Stimulated activated CD4-positive, alpha-beta T cell treated with anti-CD3 and anti-CD28 coated beads, Interleukin-4, amount 100 ng/mL, for 24 hours (primary cell): ENCODE data around the gene PHGDH.
"Not testable (repeated sequence)": the region's sequence is repeated elsewhere in the genome, so short reads cannot be mapped to it uniquely, and the experiment has no call there.

Experiments used
- DNase-seq: peaks from one replicate; pipeline ENCODE4 v3.0.0-alpha.2; 2020

The PHGDH gene

DNA sequence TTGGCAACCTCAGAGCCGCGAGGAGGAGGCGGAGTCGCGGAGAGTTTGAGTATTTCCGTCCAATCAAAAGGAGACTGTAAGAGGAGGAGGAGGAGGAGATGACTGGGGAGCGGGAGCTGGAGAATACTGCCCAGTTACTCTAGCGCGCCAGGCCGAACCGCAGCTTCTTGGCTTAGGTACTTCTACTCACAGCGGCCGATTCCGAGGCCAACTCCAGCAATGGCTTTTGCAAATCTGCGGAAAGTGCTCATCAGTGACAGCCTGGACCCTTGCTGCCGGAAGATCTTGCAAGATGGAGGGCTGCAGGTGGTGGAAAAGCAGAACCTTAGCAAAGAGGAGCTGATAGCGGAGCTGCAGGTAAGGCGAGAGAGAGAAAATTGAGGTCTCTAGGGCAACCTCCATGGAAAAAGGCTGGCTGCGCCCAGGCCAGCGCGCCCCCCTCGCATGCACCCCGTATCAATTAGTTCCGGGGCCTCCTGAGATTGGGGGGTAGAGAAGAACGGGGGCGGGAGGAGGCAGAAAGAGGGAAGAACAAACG is at the start of gene PHGDH:
Gene PHGDH, plus strand, starts transcription at position 131 of the 538 bp plus-strand sequence. Its CDS starts 89 bp downstream, at position 220.
- DNase-seq = peak; percentile 53

DNA sequence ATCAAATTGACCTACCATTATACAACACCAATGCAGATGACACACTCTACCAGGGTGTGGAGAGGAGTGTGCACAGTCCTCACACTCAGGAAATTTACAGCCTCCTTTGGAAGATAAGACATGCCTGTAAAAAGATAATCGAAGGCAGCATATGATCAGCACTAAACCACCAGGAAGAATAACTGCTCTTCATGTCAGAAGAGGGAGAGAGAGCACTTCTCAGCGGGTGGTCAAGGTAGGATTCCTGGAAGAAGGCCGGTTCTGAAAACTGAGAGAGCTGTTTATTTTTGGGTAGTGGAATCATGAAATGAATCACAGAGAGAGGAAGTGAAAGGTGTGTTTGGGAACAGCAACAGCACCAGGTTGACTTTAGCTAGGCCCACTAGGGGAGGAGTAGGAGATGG is 49.7 kb upstream of the PHGDH start:
- no peak for DNase-seq

DNA sequence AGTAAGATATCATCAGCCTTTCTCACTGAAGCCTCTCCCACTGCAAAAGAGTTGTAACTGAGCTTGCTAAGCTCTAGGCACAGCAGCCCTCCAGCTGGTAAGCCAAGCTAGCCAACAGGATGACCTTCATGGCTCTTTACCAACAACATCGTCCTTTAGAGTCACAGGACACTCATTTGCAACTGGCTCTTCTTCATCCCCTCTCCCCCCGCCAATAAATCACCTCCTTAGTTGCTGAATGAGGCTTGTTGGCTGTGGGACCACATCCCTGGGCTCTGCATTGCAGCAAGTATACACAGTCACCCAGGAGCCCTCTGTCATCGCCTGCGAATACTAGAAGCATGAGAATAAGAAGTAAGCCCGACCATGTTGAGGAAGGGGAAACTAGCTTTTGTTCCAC is 47.7 kb upstream of the PHGDH start:
- no peak for DNase-seq

DNA sequence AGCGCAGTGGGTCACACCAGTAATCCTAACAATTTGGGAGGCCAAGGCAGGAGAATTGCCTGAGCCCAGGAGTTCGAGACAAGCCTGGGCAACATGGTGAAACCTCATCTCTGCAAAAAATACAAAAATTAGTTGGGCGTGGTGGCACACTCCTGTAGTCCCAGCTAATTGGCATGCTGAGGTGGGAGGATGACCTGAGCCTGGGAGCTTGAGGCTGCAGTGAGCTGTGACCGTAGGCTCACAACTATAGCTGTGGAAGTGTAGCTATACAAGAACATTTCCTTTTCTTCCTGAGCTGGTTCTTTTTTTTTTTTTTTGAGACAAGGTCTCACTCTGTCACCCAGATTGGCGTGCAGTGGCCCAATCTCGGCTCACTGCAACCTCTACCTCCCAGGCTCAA is 44.6 kb upstream of the PHGDH start:
- DNase-seq = no peak

DNA sequence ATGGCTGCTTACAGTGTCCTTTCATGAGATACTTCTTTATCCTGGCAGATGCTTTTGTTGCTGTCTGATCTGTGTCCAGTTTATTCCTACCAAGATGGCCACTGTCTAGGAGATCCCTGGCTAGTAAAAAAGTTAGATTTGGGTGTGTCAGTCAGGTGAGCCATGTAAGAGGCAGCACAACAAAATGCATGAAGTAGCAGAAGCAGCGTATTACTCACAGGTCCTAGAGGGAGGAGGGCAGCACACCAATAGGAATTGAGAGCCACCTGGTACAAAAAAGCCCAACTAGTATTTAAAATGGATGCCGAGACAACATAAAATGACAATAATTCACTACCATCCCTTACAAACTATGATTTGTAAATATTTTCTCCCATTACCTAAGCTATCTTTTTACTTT is 40.8 kb upstream of the PHGDH start:
- no peak for DNase-seq

DNA sequence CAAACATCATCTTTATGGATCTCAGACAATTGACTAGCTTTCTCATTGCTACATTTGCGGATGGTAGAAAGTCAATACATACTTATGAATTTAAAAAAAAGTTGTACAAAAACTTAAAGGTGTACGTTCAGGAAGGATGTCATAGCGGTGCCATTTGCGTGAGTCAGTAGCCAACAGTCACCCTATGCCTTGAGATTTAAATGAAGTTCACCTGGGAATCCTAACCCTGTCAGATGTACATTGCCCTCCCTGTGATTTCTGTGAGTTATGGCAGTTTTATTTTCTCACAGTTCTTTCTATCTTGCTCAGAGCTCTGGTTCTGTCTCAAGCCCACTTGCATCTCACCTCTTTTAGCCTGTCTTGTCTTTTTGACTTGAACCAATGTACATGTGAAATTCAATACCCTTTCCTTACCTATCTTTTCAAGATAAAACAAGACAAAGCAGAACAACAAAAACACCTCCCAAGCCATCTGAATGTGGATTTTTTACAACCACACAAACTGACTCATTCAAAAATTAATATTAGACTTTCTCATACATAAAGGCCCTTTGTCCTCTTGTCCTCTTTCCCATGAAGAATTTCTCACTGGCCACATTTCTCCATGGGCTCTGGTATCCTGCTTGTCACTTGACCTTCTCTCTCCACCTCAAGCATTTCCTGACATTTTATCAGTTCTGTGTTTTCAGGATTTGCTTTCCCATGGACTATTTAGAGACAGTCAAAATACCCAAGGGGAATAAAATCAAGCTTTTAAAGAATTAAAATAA is 38.4 kb upstream of the PHGDH start:
- no peak for DNase-seq

DNA sequence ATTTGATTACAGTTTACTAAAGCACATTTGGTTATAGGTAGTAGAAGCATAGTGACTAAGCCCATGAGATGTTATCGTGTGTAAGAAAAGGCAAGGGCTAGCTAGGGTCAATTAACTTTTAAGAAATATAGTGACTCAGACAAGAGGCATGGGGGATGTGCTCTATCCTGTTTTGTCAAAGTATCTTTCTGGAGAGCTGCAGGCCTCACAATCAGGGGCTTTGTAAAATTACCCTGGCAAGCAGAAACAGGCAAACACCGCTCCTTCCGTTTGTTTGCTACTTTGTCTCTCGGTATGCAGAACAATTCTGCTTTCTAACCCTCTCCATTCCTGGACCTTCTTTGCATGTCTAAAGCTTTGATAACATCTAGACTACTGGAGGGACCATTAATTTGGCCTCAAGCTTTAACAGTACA is 37.6 kb upstream of the PHGDH start:
- no peak for DNase-seq

DNA sequence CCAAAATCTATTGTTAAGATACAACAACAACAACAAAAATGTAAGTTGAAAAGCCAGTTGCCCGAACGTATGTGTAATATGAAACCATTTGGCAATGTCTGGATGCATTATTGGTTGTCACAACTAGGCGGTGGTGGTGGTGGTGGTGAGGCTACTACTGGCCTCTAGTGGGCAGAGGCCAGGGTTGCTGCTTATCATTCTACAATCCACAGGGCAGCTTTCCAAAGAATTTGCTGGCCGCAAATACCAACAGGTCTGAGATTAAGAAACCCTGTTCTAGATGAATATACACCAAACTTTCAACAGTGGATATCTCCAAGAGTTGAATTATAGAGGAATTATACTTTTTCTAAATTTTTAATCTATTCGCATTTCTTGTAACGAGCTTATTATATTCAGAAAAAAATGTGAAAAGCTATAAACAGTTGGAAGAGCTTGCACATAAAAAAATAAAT is 36.9 kb upstream of the PHGDH start:
- peak; percentile 46 for DNase-seq

DNA sequence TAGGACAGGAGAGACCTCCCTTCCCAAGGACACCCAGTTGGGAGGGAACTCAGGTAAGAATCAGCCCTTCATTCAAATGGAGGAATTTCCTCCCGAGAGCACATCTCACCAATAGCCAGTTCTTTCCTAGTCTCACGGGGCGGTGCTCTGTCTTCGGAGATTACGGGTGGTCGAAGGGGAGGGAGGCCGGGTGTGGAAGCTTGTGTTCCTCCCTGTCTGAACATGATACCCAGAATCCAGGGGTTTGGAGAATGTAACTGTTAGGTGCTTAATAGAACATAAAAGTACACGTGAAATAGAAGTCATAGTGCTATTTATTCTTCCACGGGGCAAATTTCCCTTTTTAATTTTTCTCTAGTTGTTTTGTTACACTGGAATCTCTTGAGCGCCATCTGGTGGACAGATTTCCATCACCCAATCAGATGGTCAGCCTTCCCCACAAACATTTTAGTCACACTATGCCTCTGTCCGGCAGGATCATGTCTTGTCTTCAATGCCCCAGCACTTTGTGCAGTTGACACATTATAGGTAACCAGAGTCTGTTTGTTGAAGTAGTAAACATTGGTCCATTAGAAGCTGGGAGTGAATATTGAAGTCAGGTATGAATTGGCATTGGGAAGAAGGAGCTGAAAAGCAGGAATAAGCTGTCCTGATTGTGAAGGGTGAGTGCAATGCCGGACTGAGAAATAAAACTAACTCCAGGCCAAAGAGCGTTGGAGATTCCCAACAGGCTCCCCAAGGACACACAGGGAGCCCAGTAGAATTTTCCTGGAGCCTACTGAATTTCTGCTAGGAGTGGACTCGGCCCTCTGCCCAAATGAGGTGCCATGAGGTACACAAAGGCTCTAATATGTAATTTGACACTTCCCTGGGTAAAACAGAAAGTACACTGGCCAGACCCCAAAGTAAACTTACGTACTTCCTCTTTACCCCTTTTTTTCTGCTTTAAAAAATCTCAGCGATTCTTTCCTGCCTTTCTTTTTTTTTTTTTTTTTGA is 36.1 kb upstream of the PHGDH start:
- DNase-seq = peak; percentile 73

DNA sequence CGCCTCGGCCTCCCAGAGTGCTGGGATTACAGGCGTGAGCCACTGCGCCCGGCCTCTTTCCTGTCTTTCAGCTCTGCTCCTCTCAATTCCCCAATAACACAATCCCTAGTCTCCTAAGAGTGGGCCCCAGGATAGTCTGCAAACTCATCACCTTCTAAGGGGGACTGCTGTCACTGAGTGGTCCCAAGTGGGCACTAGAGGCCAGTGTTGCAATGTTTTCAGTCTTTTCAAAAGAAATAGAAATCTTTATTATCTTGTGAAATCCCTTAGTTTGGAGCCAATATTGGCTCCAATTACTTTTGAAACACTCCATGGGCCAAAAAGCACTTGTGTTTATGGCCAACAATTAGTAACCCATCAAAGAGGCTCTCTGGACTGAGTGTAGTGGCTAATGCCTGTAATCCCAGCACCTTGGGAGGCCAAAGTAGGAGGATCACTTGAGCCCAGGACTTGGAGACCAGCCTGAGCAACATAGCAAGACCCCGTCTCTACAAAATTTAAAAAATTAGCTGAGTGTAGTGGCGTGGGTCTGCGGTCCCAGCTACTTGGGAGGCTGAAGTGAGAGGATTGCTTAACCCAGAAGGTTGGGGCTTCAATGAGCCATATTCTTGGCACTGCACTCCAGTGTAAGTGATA is 35.0 kb upstream of the PHGDH start:
- no peak for DNase-seq

DNA sequence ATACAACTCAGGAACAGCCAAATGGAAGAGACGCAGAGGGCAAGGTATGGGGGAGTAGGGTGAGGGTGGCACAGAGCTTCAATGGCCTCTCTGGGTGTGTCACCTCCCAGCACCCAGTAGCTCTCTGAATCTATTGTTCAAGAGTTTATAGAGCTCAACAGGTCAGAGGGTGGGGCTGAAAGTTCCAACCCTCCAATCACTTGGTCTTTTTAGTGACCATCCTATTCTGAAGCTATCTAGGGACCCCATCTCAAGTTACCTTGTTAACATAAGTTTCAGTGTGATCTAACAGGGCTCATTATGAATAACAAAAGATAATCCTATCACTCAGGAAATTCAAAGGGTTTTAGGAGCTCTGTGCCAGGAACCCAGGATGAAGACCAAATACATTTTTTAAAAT is 32.5 kb upstream of the PHGDH start:
- no peak for DNase-seq

DNA sequence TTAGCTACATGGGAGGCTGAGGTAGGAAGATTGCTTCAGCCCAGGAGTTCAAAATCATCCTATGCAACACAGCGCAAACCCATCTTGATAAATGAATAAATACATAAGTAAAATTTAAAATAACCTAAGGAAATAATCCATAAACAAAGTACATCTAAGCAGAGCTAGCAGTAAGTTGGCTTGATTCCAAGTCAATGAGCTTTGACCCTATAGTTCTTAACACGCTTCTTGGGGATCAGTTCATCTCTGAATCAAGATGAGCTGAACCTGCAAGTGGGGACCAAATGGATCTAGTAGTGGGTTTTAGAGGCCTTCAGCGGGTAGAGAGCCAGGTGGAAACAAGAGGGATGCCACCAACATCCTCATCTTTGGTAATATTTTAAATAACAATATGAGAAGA is 31.5 kb upstream of the PHGDH start:
- DNase-seq = no peak

DNA sequence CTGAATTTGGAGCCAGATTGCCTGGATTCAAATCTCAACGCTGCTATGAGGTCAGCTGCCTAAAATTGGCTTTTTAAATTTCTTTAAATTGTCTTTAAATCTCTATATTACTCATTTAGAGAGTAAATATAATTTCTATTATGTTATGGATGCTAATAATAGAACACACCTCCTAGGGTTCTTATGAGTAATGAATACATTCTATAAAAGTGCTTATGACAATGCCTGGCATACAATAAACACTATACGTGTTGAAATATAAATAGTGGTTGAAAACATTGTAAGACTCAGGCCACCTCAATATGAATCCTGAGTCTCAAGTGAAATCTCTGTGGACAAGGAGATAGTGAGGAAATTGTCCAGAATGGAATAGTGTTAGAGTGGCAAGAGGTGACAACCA is 31.0 kb upstream of the PHGDH start:
- DNase-seq = no peak

DNA sequence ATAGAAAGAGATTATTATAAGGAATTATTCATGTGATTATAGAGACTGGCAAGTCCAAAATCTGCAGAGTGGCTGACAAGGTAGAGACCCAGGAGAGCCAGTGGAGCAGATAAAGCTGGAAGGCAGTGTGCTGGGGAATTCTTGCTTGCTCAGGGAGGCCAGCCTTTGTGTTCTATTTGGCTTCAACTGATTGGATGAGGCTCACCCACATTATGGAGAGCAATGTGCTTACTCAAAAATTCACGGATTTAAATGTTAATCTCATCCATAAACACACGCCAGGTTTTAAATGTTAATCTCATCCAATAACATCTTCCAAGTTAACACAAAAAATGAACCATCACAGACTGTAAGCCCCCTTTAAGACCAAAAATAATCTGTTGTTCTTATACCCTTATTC is 30.2 kb upstream of the PHGDH start:
- no peak for DNase-seq

DNA sequence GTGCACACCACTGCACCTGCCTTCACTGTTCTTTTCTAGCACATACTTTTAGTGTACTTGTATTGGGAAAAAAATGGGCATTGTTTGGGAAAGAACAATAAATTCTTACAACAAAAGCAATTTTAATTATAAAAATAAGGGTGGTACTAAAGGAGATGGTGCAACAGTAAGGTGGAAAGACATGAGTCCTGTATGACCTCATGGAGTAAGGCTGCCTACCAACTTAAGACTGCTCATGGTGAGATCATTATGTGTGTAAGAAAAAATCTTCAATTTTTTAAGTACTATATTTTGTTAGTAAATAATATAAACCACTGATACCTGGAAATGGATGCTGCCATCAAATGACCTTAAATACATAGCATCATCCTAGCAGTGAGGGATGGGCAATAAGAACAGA is 29.6 kb upstream of the PHGDH start:
- no peak for DNase-seq

DNA sequence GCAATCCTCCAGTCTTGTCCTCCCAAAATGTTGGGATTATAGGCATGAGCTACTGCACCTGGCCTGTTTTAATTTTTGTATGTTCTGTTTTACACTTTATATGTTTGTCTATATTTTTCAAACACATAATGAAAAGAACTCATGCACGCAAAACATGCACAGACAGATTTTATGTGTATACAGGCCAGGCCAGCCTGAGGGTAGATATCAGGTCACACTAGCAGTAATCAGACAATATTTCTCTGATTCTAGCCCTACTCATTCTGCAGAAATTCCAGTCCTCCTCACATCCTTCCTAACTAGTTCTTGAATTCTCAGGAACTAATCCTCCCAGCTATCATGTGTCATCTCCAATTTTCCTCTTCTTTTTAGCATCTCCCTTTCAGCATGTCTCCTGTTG is 27.8 kb upstream of the PHGDH start:
- no peak for DNase-seq

DNA sequence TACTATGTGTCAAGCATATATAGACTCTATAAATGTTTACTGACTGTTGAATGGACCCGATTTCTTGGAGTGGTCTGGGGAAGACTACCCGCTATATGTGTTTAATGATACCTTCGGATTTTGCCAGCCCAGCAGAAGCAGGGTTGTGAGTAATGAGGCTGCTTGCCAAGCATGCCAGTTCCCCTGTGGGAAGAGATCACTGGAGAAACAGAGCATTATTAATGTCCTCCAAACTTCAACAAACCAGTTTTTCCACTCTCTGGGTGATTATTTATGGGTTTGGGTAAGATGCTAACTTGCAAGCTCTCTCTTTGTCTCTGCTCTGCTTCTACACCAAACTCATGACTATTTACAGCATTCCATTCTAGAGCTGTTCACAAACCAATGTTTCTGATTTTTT is 25.1 kb upstream of the PHGDH start:
- DNase-seq = no peak

DNA sequence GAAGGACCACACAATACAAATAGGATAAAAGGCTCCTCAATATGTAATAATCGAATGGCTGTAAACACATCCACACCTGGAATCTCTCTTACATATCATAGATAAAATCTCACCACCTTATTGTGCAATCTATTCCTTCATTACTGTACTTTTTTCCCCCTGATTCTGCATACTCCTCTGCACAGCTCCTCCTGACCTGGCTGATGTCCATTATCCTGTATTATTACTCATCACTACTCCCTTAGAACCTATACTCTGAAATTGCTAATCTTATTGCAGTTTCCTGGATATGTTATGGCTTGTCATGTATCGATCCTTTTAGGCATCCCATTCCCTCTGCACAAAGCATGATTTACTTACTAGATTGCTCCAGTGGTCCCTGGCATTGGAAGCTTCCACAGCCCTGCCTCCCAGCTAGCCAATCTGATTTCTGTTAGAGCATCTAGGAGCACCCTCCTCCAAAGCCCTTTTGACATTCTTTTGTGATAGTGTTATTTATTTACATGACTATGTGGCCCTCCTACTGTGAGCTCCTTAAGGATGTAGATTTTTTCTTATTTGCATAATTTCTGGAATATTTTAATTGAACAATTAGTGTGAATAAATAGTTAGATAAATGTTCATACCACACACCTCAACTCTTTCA is 24.2 kb upstream of the PHGDH start:
- no peak for DNase-seq

DNA sequence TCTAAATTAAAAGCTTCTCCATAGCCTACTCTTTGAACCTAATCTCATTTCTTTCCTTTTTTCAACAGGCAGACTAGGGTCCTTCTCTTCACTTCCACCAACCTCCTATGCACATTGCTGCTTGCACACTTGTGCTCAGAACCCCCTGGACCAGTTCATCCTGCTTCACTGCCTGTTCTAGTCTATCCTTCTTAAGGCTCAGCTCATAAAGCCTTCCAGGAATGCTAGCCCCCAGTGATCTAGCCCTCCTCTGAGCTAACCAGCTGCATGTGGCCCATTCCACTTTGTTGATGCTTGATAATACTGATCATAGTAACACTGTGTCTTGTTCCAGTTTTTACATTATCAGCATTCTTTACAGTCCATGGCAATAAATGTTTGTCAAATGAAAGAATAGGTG is 22.9 kb upstream of the PHGDH start:
- no peak for DNase-seq

DNA sequence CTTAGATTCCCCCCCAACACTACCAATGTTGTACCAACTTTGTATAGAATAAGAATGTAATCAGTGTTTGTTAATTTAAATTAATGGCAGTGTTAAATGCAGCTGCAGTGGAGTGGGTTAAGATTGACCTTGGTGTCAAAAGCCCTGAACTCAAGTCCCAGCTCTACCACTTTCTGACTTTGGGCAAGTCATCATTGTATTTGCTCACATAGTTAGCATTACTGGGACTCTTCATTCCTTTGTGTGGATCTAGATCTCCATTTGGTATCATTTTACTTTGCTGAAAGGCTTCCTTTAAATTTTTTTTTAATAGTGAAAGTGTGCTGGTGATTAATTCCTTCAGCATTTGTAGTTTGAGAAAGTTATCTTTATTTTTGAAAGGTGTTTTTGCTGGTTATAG is 22.2 kb upstream of the PHGDH start:
- no peak for DNase-seq

DNA sequence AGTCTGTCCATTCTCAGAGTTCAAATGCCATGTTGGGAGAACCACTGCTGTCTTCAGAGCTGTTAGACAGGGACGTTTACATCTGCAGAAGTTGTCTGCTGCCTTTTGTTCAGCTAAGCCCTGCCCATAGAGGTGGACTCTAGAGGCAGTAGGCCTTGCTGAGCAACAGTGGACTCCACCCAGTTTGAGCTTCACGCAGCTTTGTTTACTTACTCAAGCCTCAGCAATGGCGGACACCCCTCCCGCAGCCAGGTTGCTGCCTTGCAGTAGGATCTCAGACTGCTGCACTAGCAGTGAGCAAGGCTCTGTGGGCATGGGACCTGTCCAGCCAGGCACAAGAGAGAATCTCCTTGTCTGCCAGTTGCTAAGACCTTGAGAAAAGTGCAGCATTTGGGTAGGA is 14.9 kb upstream of the PHGDH start:
- DNase-seq = not testable (repeated sequence)

DNA sequence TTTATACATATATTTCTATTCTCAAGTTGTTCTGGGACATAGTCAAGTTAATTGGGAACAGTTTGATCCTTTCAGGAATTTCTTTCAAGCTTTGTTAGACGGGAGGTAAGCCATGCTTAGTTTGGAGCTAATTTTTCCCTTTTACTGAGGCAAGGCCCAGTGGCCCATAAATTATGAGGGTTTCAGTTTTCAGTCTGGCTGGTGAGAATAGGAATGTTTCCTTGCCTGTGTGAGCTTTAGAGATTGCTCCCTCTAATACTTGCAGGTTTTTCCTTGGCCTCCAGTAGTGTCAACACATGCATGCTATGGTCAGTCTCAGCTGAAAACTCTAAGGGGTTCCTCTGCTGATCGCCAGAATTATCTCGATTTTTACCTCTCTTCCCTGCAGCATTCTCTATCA is 14.1 kb upstream of the PHGDH start:
- DNase-seq = no peak

DNA sequence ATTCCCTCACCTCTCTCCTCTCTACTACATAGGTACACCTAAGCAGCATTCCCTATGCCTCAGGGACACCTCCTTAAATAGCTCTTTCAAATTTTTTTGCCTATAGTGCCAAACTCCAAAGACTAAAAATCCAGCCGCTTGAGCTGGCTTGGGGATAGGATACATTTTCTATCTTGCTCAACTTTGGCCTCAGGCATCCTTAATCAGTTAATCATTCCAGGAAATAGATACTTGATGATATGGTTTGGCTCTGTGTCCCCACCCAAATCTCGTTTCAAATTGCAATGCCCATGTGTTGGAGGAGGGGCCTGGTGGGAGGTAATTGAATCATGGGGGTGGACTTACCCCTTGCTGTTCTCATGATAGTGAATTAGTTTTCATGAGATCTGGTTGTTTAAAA is 11.4 kb upstream of the PHGDH start:
- DNase-seq = no peak
